Brain pericyte (primary cell): Measurements from ENCODE around the gene HS2ST1.

Source experiments
- DNase-seq: peaks from one replicate; pipeline ENCODE4 v3.0.0-alpha.2; 2012; ENCODE audit warnings: low read depth, low spot score

The HS2ST1 gene

DNA sequence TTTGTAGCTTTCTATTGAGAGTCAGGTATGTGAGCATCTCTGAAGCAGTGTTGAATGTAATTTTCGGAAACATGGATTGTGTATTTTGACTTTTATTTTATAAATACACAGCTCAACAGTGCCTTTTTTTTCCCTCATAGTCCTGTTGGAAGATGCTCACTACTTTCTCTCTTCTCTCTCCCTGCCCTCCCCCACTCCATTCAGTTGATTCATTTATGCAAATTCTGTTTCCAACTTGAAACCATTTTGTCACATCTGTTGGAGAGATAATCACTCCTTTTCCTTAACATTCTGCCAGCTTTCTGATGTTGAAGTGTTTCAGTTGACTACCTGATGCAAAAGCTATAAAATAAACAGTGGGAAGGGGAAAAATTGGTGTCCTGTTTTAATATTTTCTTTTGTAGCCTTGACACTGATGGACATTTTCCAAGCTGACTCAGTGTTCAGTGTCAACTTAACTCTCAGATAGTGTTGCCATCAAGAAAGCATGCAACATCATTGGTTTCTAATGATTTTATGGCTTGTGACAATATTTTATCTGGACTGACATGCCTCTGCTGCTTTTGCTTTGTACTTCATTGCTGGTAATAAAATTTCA is 194.5 kb downstream of the HS2ST1 start:
- DNase-seq, result no peak

GRCh38 chr1:87111659-87112371 is 197.4 kb downstream of the HS2ST1 start:
- no peak for DNase-seq

GRCh38 chr1:87113313-87113712 is 198.9 kb downstream of the HS2ST1 start:
- no peak for DNase-seq

DNA sequence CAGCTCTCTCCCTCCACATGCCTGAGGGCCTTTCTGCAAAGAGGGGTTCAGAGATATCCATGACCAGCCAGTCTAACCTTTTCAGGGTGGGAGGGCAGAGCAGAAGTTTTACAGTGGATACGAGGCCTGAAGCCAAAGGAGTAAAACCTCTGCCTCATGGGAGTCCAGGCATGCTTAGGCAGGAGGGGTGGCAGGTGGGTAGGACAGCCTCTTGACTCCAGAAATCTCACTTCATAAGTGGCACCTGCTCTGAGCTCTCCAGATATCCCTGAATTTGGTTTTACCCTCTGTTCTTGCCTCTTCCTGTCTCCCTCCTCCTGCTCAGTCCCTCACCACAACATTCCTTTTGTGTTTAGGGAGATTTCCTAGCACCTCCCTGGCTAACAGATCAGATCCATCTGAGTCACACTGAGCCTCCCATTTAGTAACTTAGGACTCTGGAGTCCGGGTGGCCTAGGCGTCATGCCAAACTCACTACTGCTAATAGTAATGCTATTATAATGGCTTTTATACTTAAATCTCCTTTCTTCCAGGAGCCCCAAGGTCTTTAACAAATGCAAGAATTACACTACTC is 201.0 kb downstream of the HS2ST1 start:
- DNase-seq, result no peak

- DNase-seq, result no peak
Measured at GRCh38 chr1:87115891-87116290, 201.5 kb downstream of the HS2ST1 start.

DNA sequence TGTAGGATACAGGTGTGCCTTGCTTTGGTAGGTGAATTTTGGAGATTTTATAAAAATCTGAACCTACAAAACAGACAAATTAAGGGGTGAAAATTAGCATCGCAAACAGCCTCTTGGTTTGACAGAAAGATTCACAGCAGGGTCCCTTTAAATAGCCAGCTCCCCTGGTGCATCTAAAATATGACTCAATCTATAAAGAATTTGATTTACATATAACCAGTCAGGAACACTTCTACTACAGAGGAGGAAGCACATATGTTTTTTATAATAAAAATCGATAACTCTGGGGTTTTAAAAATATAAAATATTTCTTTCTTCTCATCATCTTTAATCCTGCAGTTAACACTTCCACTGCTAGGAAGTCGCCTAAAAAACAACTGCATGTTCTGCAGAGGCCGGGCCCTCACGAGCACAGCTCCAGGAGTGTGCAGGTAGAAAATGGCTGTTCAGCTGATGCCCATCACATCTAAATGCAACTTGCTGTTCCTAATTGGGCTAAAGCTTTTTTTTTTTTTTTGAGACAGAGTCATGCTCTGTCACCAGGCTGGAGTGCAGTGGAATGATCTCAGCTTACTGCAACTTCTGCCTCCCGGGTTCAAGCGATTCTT is 203.4 kb downstream of the HS2ST1 start:
- DNase-seq, result no peak

DNA sequence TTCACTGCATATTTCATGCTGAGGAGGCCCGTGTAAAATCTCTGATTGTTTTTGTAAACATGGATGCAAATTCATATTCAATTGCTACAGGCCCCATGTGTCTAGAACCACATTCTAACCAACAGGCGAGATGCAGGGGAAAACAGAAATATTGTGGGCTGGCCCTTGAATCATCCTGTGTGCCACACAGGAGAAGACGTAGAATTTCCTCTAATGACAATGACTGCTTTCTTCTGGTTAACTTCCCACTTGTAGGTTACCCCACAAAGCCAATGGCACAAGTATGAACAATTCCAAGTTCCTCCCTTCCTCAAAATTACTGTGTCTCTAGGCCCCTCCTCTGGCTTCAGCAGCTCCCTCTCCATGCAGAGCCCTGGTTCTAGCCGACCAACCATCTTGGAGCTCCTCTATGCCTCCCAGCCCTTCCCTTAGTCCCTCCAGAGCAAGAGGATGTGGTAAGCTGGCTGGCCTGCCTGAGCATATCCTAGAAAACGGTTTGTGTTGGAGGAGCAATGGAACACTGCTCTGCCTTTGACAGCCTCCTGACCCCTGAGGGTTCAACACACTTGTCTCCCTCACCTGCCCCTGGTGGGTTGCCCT is 205.2 kb downstream of the HS2ST1 start:
- no peak for DNase-seq

- no peak for DNase-seq
Measured at GRCh38 chr1:87120779-87121178, 206.3 kb downstream of the HS2ST1 start.

DNA sequence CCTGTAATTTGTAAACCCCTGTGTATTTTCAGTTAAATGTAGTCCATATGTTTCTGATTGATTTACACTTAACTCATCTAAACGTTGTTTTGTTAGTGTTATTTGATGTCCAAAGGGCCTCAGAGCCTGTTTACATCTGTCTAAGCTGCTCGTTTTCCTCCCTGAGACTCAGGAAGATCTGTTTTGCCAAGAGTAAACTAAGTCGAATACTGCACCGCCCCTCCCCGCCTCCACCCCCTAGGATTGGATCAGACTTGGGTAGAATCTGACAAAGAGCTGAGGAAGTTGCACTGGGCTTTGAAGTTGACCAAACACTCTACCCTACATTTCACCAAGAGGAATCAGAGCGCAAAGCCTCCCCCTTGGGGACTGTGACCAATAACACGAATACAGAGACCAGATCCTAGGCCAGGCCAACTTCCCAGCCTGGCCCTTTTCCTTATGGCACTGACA is 207.3 kb downstream of the HS2ST1 start:
- DNase-seq, result no peak

GRCh38 chr1:87122243-87122642 is 207.8 kb downstream of the HS2ST1 start:
- DNase-seq, result no peak

DNA sequence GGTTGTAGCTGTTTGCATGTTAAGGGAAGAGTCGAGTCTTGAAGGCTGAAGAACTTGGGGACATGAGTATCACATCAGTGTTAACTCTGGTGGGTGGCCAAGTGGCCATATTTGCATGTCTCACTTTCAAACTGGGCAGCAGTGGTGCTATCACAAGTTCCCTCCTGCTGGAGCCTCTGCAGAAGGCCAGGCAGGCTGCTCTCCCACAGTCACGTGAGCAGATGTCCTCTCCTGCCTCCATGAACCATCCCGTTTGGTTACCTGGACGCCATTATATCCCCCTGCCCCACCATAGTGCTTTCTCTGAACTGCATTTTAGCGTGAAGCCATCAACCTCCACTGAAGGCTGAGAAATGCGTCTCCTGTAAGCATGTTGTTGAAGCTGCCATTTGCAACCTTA is 209.2 kb downstream of the HS2ST1 start:
- no peak for DNase-seq

DNA sequence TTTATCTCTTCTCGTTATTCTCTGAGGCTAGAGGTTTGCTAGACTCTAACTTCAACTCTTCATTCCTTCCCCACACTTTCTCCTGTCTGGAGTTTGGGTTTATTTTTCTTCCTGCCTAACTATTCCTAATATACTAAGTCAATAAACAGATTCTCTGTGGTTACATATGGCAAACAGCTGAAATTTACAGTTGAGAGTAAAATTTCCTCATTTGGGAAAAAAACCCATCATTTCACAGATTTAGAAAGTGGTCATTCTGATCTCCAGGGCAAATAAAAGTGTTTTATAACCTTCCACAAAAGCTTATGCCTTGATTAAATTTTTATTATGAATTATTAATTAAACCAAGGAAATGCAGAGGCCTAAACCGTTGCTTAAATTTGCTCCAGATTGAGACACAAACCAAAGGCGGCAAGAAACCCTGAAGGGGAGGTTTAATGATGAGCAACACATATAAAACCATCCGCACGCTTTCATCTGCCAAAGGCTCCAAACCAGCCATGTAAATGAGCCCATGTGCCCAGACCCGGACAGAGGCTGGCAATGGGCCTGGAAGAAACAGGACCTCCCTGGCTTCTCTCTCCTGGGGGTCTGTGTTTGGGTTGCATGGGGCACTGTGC is 212.6 kb downstream of the HS2ST1 start:
- DNase-seq, result no peak

DNA sequence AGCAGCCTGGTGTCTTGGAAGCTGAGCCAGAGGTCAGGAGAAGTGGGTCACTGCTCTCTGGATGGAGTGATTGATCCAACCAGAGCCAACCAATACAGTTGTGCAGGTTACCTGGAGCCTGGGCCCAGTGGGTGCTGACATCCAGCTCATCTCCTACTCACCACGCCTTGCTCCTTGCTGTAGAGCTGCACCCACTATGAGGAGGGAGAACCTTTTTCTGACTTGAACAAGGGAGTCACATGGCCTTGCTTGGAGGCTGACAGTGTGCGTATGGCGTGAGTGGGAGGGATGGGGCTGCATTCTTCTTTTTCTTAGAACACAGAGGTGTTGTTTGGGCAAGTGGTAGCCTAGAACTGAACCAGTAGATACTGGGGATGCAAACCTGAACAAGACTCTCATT is 213.1 kb downstream of the HS2ST1 start:
- no peak for DNase-seq

DNA sequence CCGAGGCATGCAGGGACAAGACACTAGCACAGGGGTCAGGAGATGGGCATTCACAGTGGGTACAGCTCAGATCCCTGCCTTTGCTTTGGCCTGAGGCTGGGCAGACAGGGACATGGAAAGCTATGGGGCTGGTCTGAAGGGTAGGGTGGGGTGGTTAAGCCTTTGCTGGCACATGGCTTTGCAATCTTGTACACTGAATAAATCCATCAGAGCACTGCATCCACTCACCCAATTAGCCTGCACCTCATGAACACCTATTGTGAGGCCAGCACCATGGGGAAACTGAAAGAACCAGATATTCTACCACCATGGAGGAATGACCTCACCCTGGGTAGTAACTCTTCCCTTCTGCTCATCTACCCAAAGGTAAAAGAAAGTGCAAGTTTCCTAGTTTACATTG is 214.6 kb downstream of the HS2ST1 start:
- no peak for DNase-seq

- DNase-seq, result no peak
Measured at GRCh38 chr1:87129606-87130005, 215.2 kb downstream of the HS2ST1 start.

GRCh38 chr1:87130438-87130837 is 216.0 kb downstream of the HS2ST1 start:
- no peak for DNase-seq

DNA sequence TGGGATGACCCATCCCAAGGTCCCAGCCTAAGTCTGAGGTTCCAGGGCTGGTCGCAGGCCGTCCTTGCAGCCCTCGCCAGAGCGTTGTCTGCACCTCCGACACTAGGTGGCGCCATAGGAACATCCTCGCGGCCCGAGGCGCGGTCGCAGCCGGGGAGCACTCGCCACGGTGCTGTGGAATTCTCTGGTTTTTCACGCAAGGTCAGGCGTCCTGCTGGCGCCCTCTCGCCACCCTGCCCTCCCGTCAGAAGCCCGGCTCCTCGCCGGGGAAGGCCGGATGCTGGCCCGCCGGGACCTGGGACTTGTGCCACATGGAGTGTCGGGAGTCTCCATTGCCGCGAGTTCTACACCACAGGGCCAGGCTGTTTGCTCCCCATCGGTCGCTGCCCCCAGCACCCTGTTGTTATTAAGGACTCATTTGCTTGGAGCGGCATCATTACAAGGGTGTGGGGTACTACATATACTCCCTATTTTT is 217.4 kb downstream of the HS2ST1 start:
- peak; percentile 21 for DNase-seq

DNA sequence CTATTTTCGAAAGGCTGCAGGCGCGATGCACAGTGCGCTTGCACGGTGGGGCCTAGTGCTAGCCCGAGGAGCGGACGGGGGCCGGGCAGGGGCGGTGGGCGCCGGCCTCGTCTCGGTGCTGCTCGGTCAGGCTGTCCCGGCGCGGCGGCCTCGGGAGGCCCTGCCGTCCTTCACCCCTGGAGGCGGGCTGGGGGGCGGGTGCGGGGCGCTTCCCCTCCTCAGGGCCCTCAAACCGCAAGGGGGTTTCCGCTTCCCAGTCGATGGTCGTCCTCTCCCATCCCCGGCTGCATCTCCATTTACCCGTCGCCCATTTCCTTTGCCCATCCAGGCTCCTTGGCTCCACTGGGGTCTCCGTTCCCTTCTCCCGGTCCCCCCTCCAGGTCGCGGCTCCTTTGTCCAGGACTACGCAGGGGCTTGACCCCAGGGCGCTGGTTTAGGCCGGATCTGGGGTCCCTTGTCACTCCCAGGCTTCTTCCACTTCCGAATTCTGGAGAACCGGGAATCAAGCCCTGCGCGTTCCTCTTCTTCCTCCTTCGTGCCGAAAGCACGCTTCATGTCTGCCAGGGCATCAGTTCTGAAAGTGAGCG is 217.9 kb downstream of the HS2ST1 start:
- DNase-seq, result no peak

GRCh38 chr1:87134061-87134460 is 219.6 kb downstream of the HS2ST1 start:
- DNase-seq, result no peak

GRCh38 chr1:87134625-87135328 is 220.3 kb downstream of the HS2ST1 start:
- DNase-seq, result no peak

GRCh38 chr1:87135329-87135712 is 220.9 kb downstream of the HS2ST1 start:
- DNase-seq, result no peak
